Mesothelial cell of epicardium (in vitro differentiated cells): Measurements from ENCODE around the gene DOCK11. TPM values are rescaled to one million over a fixed set of nuclear protein-coding genes. Genes with fewer than 3 reads are reported as not detected.
A peak's percentile ranks its signal among the peaks of the same experiment; 100 is the strongest.

Source experiments
- DNase-seq, 2 experiments: peaks; one replicate each; pipeline ENCODE4 v3.0.0; 2021; ENCODE audit warnings: low spot score in 2 of 2; ENCODE audit not compliant: unreplicated experiment in 2 of 2
- H3K27ac Mint-ChIP-seq: 2 replicates; pipeline ENCODE4 v1.8.0; 2021; ENCODE audit warnings: mixed read lengths
- H3K27me3 Mint-ChIP-seq: 2 replicates; pipeline ENCODE4 v1.8.0; 2021; ENCODE audit warnings: low read depth, mixed read lengths
- H3K36me3 Mint-ChIP-seq: 2 replicates; pipeline ENCODE4 v1.8.0; 2021; ENCODE audit warnings: mixed read lengths
- H3K4me1 Mint-ChIP-seq: 2 replicates; pipeline ENCODE4 v1.8.0; 2021; ENCODE audit warnings: mixed read lengths
- H3K4me3 Mint-ChIP-seq: 2 replicates; pipeline ENCODE4 v1.8.0; 2021; ENCODE audit warnings: mild to moderate bottlenecking, moderate library complexity, mixed read lengths
- H3K9me3 Mint-ChIP-seq: 2 replicates; pipeline ENCODE4 v1.8.0; 2021; ENCODE audit warnings: mixed read lengths
- CTCF ChIP-seq: fragments of 200-600 bp; sonication (generic); IDR thresholded peaks from one replicate; pipeline ENCODE4 v1.5.0; 2021; ENCODE audit warnings: antibody characterized with exemption; ENCODE audit not compliant: unreplicated experiment
- total RNA-seq: library from RNA; stranded (reverse); gene quantifications from 3 replicates; pipeline ENCODE4 v1.2.1, GENCODE V29; 2021

DOCK11 gene
- total RNA-seq, 1 donor from 2014 or later, result 56.7 TPM

- Mint-ChIP-seq H3K4me1 (peaks cover 33% of the 10 kb centered on the region), H3K9me3 (peaks cover 18% of the 10 kb centered on the region), H3K4me3 (no peak overlapping the region), H3K27ac (peak overlapping the region; percentile 51), H3K36me3 (peaks cover 2% of the 10 kb centered on the region), H3K27me3 (no peaks in the 10 kb centered on the region)
- no peak for DNase-seq
- TF ChIP-seq CTCF, result no peak
These were observed 25.8 kb downstream of the DOCK11 start for GRCh38 chrX:118521435-118521834.

GRCh38 chrX:118522230-118522926 is 26.8 kb downstream of the DOCK11 start:
- no peaks in the 10 kb centered on the region for H3K27me3 Mint-ChIP-seq
- no peak overlapping the region for H3K27ac Mint-ChIP-seq
- H3K4me1 Mint-ChIP-seq, result peaks cover 33% of the 10 kb centered on the region
- TF ChIP-seq CTCF, result no peak
- DNase-seq, result no peak
- H3K9me3 Mint-ChIP-seq, result peaks cover 18% of the 10 kb centered on the region
- no peak overlapping the region for H3K4me3 Mint-ChIP-seq
- H3K36me3 Mint-ChIP-seq, result peaks cover 2% of the 10 kb centered on the region

- Mint-ChIP-seq H3K27me3 (no peaks in the 10 kb centered on the region), H3K27ac (no peak overlapping the region), H3K9me3 (peaks cover 13% of the 10 kb centered on the region), H3K36me3 (peaks cover 2% of the 10 kb centered on the region), H3K4me1 (peaks cover 33% of the 10 kb centered on the region), H3K4me3 (no peak overlapping the region)
- TF ChIP-seq CTCF, result no peak
- no peak for DNase-seq
These were observed 28.3 kb downstream of the DOCK11 start for GRCh38 chrX:118523920-118524319.

- DNase-seq, result no peak
- H3K36me3 Mint-ChIP-seq, result peaks cover 2% of the 10 kb centered on the region
- TF ChIP-seq CTCF, result no peak
- H3K9me3 Mint-ChIP-seq, result peaks cover 16% of the 10 kb centered on the region
- peaks cover 31% of the 10 kb centered on the region for H3K4me1 Mint-ChIP-seq
- no peak overlapping the region for H3K4me3 Mint-ChIP-seq
- H3K27me3 Mint-ChIP-seq, result no peaks in the 10 kb centered on the region
- no peak overlapping the region for H3K27ac Mint-ChIP-seq
These were observed 28.7 kb downstream of the DOCK11 start for GRCh38 chrX:118524344-118524743.

- H3K9me3 Mint-ChIP-seq, result peaks cover 20% of the 10 kb centered on the region
- DNase-seq, result no peak
These were observed 29.6 kb downstream of the DOCK11 start for GRCh38 chrX:118525174-118525730.

More at GRCh38 chrX:118525174-118525730, 29.6 kb downstream of the DOCK11 start:
- no peak for TF ChIP-seq CTCF
- H3K27ac Mint-ChIP-seq, result no peak overlapping the region
- H3K4me3 Mint-ChIP-seq, result no peak overlapping the region
- H3K36me3 Mint-ChIP-seq, result peaks cover 2% of the 10 kb centered on the region
- H3K4me1 Mint-ChIP-seq, result peaks cover 30% of the 10 kb centered on the region
- no peaks in the 10 kb centered on the region for H3K27me3 Mint-ChIP-seq
